HG02763 (cell line): ENCODE measurements around the gene ASPN.

Experiments
- ATAC-seq: cut with Tn5 transposase; IDR thresholded peaks from one replicate; pipeline ENCODE4 v1.9.1; 2021; ENCODE audit warnings: mild to moderate bottlenecking, moderate library complexity; ENCODE audit not compliant: unreplicated experiment

The ASPN gene

DNA sequence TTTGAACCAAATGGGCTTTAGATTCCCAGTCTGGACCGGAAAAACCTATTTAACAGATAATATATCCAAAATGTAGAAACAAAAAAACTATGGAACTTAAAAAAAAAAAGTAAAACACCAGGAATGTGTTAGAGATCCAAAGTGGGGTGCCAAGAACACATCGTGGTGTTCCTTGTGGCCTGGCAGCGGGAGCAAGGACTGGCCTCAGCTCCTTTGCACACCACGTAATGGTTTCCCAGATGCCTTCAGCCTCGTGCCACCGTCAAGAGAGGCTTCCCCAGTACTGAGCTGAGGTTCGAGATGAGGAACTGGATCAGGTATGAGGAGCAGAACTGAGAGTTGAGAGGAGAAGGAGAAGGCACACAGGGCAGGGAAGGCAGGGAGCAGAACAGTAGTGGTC, 3.5 kb downstream of the ASPN start:
- ATAC-seq, result no peak

DNA sequence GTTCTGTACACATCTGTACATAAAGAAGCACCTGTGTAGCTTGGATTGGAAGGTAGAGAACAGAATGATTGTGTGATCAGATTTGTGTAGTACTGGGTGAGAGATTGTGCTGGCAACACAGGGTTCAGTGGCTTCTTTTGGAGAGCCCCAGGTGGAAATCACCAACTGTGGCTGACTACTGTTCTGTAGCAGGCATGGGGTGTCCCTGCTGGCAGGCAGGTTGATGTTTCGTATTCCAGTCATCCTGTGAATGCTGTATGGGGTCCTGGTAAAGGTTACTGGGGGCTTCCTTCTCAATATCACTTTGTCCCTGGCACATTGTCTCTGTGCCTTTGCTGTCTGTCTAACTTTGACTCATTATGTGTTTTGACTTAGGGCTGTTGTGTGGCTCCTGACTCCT, 5.3 kb downstream of the ASPN start:
- no peak for ATAC-seq

DNA sequence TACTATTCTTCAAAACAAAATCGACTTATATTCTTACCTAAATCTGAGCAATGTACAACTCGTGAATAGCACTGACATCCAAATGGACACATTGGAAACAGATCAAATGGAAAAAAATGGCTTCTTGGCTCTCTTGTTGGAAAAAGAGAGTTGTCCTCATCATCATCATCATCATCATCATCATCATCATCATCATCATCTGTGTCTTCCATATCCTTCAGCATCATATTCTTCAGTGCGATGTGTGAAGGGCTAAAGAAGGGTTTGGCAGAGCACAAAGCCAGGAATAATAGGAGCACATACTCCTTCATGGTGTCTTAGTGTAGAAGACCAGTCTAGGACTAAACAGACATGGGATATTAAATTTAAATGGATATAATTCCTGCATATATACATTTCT, 7.7 kb downstream of the ASPN start:
- ATAC-seq, result no peak

DNA sequence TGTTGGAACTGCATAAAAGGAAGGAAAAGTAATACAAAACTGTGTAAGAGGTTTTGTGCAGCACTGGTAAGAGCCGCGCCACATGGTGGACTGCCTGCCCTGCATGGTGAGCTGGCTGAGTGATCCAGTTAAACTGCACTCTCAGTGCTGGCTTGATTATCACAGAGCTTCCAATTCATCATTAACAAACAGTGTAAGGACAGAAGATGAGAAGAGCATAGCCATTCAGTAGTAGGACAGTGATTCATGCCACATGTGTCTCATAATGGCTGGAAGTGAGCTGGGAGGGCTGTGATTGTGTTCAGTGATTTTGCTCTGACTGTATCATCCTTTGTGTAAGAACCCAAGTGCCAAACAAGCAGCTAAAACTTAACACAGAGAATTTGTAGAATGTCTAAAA, 14.1 kb downstream of the ASPN start:
- ATAC-seq, result no peak

DNA sequence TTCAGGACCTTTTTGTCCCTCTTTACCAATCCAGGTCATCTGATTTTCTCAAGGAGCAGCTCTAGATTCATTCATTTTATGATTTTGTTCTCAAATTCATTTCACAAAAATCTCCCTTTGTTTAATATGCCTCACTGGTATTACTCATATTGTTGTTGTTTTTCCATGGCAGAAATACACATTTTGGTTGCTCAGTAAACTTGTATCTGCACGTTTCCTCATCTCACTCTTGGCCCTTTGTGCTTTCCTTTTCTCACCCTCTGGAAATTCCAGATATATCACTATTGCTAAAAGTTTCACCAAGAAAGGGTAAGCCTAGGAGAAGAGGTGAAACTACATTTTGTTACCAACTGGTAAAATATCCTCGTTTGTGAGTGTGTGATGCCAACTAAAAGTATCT, 14.8 kb downstream of the ASPN start:
- no peak for ATAC-seq

DNA sequence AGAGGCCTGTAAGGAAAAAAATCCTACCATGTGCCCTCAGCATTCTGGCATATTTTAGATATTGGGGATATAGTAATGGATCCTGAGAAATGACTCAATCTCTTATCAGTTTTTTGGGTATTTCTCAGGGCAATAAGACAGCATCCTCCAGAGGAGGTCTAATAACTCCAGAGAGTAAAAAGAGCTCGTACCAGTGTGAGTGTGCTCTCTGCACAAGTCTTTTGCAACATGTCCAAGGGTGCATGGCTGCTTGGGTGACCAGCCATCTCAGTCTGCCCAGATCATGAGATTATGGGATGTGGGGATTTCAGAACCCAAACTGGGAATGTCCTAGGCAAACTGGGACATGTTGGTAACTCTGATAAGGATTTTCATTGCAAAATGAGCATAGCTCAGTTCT, 15.3 kb downstream of the ASPN start:
- no peak for ATAC-seq

DNA sequence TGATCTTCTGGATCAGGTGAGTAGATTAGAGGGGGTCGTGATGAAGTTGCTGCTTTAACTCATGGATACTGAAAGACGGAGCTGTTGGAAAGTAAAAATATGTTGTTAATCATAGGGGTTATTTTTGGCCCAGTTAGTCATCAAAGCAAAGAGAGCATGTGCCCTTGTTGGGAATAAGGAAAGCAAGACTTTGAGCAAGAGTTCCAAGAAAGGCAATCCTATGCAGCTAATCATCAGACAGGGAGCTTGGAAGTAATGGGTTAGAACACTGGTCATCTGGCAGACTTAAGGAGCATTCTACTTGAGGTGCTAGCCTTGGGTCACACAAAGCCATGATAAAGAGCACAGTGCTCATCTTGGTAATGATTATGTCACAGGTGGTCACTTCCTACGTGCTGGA, 18.3 kb downstream of the ASPN start:
- no peak for ATAC-seq

DNA sequence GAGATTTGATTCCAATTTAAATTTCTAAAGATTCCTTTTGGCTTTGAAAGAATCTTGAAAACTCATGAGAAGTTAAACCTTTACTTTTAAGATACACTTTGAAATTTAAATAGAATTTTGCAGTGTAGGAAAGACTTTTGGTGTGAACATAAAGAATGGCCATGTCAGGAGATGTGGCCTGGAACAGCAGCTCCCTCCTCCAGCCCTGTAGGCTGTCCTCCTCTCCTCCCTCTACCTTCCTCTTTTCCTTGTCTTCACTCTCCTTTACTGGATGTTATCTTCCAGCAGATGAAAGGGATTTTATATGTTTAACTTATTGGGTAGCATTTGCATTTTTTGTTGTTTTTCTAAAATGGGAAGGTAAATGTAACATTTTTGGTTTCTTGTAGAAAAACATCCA, 18.9 kb downstream of the ASPN start:
- no peak for ATAC-seq

DNA sequence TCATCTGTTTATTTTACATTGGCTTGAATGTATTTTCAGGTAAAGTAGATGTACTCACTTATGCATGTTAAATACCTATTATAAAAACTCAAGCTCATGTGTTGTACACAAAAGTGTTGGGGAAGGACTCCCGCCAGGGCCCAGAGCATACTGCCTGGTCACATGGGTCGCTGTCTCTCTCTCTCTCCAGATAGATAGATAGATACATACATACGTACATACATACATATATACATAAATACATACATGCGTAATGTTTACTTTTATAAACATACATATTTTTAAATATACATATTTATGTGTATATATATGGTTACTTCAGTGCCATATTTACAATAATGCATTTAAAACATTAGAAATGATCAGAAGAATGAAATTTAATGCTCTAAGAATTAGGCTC, 24.7 kb downstream of the ASPN start:
- no peak for ATAC-seq

DNA sequence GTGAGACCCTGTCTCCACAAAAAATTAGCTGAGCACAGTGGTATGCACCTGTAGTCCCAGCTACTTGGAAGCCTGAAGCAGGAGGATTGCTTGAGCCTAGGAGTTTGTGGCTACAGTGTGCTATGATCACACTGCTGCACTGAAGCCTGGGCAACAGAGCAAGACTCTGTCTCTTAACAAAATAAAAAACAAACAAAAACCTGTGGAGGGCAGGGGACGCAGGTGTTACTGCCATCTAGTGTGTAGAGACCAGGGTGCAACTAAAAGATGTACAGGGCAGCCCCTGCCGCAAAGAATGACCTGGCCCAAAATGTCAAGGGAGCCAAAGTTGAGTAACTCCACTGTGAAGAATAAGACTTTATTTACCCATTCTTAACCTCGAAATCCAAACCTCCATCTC, 27.1 kb downstream of the ASPN start:
- no peak for ATAC-seq

DNA sequence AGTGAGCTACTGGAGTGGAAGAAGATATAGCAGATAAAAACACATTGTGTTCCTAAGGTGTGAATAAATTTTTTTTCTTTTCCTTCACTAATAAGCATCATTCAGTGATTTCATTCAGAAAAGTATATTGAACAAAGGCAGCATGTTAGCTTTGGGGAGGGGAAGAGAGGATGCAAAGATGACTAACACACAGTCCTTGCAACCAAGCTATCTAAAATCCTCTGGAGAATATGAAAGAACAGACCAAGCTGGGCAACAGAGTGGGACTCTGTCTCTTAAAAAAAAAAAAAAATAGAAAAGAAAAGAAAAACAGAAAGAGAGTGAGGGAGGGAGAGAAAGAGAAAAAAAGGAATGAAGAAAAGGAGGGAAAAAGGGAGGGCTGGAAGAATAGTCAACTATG, 35.8 kb downstream of the ASPN start:
- ATAC-seq, result no peak

DNA sequence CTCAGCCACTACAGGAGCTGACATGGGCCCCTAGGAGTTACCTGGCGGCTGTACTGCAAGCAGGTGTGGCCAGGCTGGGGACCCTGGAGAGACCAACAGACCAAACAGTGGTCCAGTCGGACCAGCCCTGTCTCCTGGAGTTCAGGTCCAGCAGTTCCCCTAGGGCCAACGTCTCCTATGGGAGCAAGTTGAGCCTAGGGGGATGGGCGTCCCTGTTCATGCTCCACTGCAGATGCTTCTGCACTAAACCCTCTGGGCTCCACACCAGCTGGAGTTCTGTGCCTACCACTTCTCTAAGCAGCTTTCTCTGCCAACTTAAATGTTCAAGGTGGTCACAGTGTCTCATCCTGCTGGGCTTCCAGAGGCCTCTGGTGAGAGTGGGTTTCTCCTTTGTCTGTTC, 37.5 kb downstream of the ASPN start:
- ATAC-seq, result no peak

DNA sequence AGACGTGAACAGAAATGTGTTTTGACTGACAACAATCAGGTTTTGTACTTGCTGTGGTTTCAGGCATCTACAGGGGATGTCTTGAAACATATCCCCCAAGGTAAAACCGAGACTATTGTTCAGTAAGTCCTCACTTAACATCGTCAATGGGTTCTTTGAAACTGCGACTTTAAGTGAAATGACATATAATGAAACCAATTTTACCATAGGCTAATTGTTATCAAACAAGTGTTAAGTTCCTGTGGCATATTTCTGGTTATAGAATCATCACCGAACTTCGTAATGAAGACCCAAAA, 41.6 kb downstream of the ASPN start:
- no peak for ATAC-seq

DNA sequence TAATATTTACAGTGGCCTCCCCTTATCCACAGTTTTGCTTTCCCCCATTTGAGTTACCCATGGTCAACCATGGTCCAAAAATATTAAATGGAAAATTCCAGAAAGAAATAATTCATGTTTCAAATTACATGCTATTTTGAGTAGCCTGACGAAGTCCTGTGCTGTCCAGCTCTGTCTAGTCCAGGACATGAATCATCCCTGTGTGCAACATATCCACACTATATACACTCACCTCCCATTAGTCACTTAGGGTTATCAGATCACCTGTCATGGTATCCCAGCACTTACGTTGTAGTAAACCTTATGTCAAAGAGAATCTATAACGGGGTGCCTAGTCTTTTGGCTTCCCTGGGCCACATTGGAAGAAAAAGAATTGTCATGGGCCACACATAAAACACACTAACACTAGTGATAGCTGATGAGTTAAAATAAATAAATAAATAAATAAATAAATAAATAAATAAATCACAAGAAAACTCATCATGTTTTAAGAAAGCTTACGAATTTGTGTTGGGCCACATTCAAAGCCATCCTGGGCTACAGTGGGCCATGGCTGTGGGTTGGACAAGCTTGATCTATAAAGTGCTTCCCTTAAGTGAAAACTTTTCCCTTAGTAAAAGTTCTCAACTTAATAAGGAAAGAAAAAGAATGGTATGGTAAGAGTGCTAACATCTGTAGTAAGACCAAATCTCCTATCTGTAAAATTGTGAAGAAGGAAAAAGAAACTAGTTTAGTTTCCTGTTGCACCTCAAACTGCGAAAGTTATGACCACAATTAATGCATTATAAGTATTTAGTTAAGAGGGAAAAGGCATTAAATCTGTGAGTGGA, 42.2 kb downstream of the ASPN start:
- no peak for ATAC-seq

DNA sequence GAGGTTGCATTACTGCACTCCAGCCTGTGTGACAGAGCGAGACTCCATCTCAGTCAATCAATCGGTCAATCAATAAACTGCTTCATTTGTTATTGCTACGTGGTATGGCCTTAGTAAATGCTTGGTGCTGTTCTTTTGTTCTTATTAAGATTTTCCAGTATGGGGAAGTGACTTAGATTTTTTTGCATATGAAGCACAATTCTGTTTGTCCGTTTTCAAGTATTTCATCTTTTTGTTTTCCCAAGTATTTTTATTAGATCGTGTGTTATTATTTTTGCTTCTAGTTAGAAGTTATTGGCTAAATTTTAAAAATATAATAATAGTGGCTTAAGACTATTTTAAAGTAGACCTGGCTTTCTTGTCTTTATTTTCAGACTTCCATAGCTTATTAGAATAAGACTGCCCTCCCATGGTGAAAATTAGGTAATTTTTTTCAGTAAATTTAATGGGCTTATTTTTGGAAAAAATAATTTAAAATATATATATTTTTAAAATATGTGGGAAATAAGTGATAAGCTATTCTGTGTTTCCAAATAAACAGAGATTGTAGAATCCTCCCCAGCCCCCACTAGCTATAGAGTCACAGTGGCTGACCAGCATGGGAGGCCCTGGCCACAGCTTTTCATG, 43.3 kb downstream of the ASPN start:
- no peak for ATAC-seq

DNA sequence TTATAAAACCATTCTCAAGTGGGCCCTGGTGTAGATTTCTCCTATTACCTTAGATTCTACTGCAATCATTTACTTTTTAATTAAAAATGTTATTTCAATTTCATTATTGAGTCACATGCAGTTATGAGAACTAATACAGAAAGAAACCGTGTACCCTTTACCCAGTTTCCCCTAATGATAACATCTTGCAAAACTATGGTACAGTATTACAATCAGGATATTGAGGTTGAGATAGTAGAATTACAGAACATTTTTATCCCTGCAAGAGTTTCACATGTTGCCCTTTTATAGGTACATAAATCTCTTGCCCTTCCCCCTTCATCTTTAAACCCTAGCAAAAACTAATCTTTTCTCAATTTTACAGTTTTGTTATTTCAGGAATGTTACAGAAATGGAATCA, 47.0 kb downstream of the ASPN start:
- no peak for ATAC-seq

DNA sequence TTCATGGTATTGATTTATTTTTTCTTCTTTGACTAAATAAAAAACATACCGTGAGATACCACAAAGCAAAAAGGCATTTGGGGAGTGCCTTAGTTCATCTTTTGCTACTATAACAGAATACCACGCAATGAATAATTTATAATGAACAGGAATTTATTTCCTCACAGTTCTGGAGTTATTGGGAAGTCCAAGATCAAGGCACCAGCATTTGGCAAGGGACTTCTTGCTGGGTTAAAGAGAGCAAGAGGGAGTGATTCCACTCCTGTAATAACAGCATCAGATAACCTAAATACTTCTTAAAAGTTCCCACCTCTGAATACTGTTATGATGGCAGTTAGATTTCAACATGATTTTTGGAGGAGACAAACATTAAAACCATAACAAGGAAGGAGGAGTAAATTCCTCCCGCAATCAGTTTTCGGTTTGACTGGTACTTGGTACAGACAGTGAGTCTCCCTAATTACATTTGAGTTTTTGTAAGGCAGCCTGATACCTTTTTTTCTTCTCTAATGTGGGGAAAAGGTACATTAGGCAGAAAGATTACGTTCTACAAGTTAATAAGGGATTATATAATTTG, 49.2 kb downstream of the ASPN start:
- no peak for ATAC-seq

DNA sequence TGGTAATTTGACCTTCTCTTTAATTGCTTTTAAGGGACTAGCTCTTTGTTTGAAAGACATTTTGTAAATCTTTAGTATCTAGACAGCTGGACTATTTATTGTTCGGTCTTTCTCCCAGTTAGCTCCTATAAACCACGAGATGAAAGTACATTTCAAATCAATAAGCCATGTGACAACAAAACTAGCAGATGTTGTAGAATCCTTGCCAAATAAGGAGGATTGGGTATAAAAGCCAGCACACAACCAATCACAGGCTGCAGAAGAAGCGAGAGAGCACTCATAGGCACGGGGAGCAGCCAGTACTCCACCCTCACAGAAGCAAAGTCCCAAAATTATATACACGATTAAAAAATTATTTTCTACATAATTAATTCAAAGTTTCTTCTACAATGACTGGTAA, 50.0 kb downstream of the ASPN start:
- no peak for ATAC-seq

DNA sequence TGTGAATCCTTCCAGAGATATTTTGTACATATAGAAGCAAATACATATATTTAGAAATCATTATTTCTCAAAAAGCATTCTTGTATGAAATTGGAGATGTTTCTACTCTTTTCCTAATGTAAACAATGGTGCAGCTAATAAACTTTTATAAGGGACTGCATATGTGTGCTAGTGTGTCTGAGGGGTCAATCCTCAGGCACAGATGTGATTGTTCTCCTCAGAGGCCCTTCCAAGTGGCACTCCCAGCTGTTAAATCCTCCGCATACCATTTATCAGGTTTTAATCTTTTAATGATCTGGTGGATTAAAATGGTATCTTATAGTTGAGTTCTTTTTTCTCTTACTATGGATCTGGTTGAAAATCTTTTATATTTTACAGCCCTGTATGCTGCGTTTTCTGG, 52.5 kb downstream of the ASPN start:
- no peak for ATAC-seq

DNA sequence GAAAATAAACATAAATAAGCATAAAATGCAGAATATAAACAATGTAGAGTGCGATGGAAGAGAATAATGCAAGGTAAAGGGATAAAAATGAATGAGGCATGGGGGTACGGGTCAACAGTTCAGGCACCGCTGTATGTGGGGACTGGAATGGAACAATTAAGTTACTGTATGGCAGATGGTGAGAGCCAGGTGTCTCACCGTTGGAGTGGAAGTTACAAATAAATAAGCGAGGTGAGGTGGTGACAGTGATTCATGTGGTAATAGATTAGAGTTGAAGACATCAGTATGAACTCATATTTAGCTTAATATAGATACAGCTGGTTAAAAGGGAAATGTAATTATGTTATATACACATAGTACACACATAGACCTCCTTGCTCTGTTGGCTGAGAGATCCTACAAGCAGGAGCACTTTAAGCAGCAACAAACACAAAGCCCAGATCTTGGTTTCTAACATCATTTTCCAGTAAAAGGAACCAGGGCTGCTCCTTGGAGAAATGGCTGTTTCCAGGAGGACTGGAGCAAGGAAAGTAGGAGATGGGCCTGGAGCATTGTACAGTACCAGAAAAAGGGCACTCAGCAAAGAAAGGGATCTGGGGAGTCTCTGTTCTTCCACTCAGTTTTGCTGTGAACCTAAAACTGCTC, 55.7 kb downstream of the ASPN start:
- no peak for ATAC-seq

DNA sequence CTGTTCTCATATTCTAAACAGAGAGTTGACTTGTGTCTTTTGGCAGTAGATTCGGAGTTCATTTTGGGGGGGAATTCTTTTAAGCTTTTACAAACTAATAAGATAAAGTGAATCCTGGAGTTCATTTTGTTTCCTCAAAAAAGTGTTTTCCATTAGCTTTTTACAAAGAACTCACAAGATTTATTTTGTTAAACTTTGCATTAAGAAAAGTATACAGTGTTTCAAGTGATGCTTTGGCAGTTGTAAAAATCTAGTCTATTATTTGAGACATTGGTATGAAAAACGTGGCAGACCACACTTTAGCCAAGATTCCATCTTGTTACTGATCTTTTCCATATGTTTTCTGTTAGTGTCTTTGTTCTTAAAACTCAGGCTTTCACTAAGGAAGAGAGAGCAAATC, 56.8 kb downstream of the ASPN start:
- ATAC-seq, result no peak

DNA sequence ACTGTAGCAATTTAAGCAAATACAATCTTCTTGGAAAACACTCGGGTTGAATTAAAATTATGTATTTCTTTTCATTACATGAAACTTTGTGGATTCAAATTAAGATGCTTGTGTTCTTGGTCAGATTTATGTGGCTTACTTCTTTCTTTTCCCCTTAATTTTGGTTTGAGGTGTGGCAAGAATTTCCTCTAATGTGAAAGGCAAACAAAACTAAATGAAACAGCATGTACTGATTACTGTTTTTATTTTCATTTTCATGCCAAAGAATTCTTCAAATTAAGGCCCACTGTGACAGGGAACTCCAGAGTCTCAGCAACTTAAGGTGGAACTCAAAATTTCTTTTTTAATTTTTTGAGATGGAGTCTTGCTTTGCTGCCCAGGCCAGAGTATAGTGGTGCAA, 58.0 kb downstream of the ASPN start, which contains the start of gene OMD:
Gene OMD (minus strand): TSS at position 132 of the 400 bp plus-strand sequence. CDS start 6,913 bp downstream, outside the sequence.
- ATAC-seq, result no peak
